Measurements from ENCODE around the gene PRKRIP1. TPM values are rescaled to one million over a fixed set of nuclear protein-coding genes. Genes with fewer than 3 reads are reported as not detected.

The PRKRIP1 gene
- total RNA-seq, 1 experiment from 2014 or later, result 38.8 TPM

DNA sequence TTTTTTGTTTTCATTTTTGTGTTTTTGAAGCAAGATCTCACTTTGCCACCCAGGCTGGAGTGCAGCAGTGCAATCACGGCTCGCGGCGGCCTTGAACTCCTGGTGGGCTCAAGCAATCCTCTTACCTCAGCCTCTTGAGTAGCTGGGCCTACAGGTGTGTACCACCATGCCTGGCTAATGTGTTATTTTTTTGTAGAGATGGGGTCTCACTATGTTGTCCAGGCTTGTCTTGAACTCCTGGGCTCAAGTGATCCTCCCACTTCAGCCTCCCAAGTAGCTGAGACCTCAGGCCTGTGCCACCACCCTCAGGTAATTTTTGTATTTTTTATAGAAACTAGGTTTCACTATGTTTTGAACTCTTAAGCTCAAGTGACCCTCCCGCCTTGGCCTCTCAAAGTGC, 14.8 kb downstream of the PRKRIP1 start:
- Histone ChIP-seq H3K9ac (ENCODE audit: extremely low read depth, insufficient read length, low read length) (no peak overlapping the region), H2AK5ac (ENCODE audit: insufficient read length, low read length) (no peak overlapping the region), H2BK12ac (ENCODE audit: insufficient read length, low read depth, low read length) (no peak overlapping the region), H3K4me2 (ENCODE audit: insufficient read depth, insufficient read length, low read length) (no peak overlapping the region), H3K14ac (ENCODE audit: insufficient read depth, low read length) (no peak overlapping the region), H3K79me2 (ENCODE audit: insufficient read depth, low read length) (no peaks in the 10 kb centered on the region), H2AFZ (ENCODE audit: low read length) (no peak overlapping the region), H3K18ac (ENCODE audit: insufficient read length, low read depth, low read length) (no peak overlapping the region), H3K23ac (ENCODE audit: insufficient read length, low read depth, low read length) (no peak overlapping the region), H4K91ac (ENCODE audit: insufficient read length, low read depth, low read length) (no peak overlapping the region), H3K9me3 (ENCODE audit: control insufficient read depth, low read depth, low read length) (no peaks in the 10 kb centered on the region), H3K27ac (ENCODE audit: insufficient read length, low read depth, low read length) (no peak overlapping the region), H4K8ac (replicated peaks; ENCODE audit: insufficient read length, low read depth, low read length) (no peak overlapping the region), H2BK20ac (ENCODE audit: low read depth, low read length, poor library complexity, severe bottlenecking) (no peak overlapping the region), H2BK5ac (ENCODE audit: insufficient read length, low read length) (no peak overlapping the region), H2BK120ac (ENCODE audit: low read depth, low read length, poor library complexity, severe bottlenecking) (no peak overlapping the region), H3K56ac (ENCODE audit: insufficient read length, low read depth, low read length) (no peak overlapping the region), H4K5ac (ENCODE audit: insufficient read length, low read depth, low read length) (no peak overlapping the region), H3K4me1 (ENCODE audit: insufficient read depth, low read length) (no peaks in the 10 kb centered on the region), H2BK15ac (ENCODE audit: low read depth, low read length) (no peak overlapping the region), H3T11ph (ENCODE audit: low read length) (no peak overlapping the region), H3K79me1 (ENCODE audit: insufficient read depth, low read depth, low read length, poor library complexity, severe bottlenecking) (peaks cover 2% of the 10 kb centered on the region), H3K27me3 (ENCODE audit: insufficient read depth, low read length) (no peaks in the 10 kb centered on the region), H3K23me2 (ENCODE audit: insufficient read length, low read depth, low read length, poor library complexity, severe bottlenecking) (no peaks in the 10 kb centered on the region), H4K20me1 (ENCODE audit: control insufficient read depth, insufficient read depth, insufficient read length) (no peaks in the 10 kb centered on the region), H3K4ac (ENCODE audit: low read depth, low read length) (no peak overlapping the region)
- Mint-ChIP-seq H3K27ac (no peak overlapping the region), H3K9me3 (peaks cover 7 to 13% of the 10 kb centered on the region in 2 experiments), H3K27me3 (ENCODE audit: low read depth) (no peaks in the 10 kb centered on the region), H3K4me1 (no peaks in the 10 kb centered on the region), H3K36me3 (ENCODE audit: insufficient read depth in 1 of 3, low read depth in 3 of 3) (peaks cover 50 to 91% (median 86%) of the 10 kb centered on the region in 3 experiments), H3K4me3 (no peak overlapping the region)
- no peak for DNase-seq
- TF ChIP-seq, protein P1, sequence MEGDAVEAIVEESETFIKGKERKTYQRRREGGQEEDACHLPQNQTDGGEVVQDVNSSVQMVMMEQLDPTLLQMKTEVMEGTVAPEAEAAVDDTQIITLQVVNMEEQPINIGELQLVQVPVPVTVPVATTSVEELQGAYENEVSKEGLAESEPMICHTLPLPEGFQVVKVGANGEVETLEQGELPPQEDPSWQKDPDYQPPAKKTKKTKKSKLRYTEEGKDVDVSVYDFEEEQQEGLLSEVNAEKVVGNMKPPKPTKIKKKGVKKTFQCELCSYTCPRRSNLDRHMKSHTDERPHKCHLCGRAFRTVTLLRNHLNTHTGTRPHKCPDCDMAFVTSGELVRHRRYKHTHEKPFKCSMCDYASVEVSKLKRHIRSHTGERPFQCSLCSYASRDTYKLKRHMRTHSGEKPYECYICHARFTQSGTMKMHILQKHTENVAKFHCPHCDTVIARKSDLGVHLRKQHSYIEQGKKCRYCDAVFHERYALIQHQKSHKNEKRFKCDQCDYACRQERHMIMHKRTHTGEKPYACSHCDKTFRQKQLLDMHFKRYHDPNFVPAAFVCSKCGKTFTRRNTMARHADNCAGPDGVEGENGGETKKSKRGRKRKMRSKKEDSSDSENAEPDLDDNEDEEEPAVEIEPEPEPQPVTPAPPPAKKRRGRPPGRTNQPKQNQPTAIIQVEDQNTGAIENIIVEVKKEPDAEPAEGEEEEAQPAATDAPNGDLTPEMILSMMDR (conservative IDR thresholded peaks at IDR 0.05), result no peak
- WGBS (ENCODE audit: extremely low coverage, insufficient read length, low lambda C conversion rate), result no CpG with 5 or more reads among the region's 5 CpGs

Data from H9 (cell line).